B cell (primary cell): ENCODE data around the gene MPPE1. TPM values are rescaled to one million over a fixed set of nuclear protein-coding genes. Genes with fewer than 3 reads are reported as not detected.
A peak's percentile ranks its signal among the peaks of the same experiment; 100 is the strongest.

Source experiments
- ATAC-seq: fragments of 200-7000 bp; cut with Tn5 transposase; one replicate; pipeline ENCODE4 v1.10.0; 2021; ENCODE audit warnings: low read depth, mild to moderate bottlenecking, moderate number of reproducible peaks, moderate library complexity
- CTCF ChIA-PET: fragments of 350-600 bp; sonication (Branson Sonifier 250); formaldehyde crosslinking; loops from one replicate; lab custom pipeline; 2021; ENCODE audit warnings: antibody characterized with exemption, inconsistent platforms; lab: Charles Lee
- POLR2A ChIA-PET: fragments of 350-600 bp; sonication (Branson Sonifier 250); formaldehyde crosslinking; loops from one replicate; lab custom pipeline; 2021; ENCODE audit warnings: antibody characterized with exemption; lab: Charles Lee
- DNase-seq: peaks from one replicate; pipeline ENCODE4 v3.0.0; 2013
- H2AFZ ChIP-seq: 2 replicates; pipeline ENCODE4 v1.6.1; 2012; ENCODE audit warnings: mild to moderate bottlenecking, low read depth, low read length; ENCODE audit not compliant: insufficient read depth, poor library complexity, severe bottlenecking
- H3K27ac ChIP-seq, 2 donors: 1 replicate in 1 of 2; 2 replicates in 1 of 2; pipeline ENCODE4 v1.5.1; 2012 to 2013; ENCODE audit warnings: low read length in 2 of 2, mild to moderate bottlenecking in 2 of 2, moderate library complexity in 1 of 2
- H3K27me3 ChIP-seq, 4 experiments: fragments of 200-600 bp in 1 of 4; sonication (generic) in 1 of 4; replicated peaks in 1 of 4; 1 replicate in 2 of 4; 2 replicates in 2 of 4; pipeline versions ENCODE4 v1.6.1 to v1.7.0; 2013 to 2016; ENCODE audit warnings: low read length in 3 of 4, mild to moderate bottlenecking in 2 of 4, mixed read lengths in 1 of 4, moderate library complexity in 1 of 4; ENCODE audit not compliant: insufficient read depth in 4 of 4, control insufficient read depth in 3 of 4; ENCODE audit errors: control extremely low read depth in 1 of 4
- H3K36me3 ChIP-seq, 2 experiments: replicated peaks in 1 of 2; 1 replicate in 1 of 2; 2 replicates in 1 of 2; pipeline versions ENCODE4 v1.6.1 to v1.7.1; 2013; ENCODE audit warnings: low read length in 1 of 2; ENCODE audit not compliant: insufficient read depth in 2 of 2, control insufficient read depth in 1 of 2; ENCODE audit errors: control extremely low read depth in 1 of 2, extremely low read depth in 1 of 2
- H3K4me1 ChIP-seq, 2 donors: fragments of 200-600 bp in 1 of 2; sonication (generic) in 1 of 2; 1 replicate in 1 of 2; 2 replicates in 1 of 2; pipeline versions ENCODE4 v1.5.1 to v1.6.1; 2013 to 2017; ENCODE audit warnings: low read length in 2 of 2; ENCODE audit not compliant: control insufficient read depth in 2 of 2, insufficient read depth in 2 of 2
- H3K4me2 ChIP-seq: replicated peaks from 2 replicates; pipeline ENCODE3; 2012; ENCODE audit warnings: mild to moderate bottlenecking, low read depth, low read length; ENCODE audit not compliant: poor library complexity, severe bottlenecking
- H3K4me3 ChIP-seq, 5 experiments: fragments of 200-600 bp in 1 of 5; sonication (generic) in 1 of 5; 1 replicate in 3 of 5; 2 replicates in 2 of 5; pipeline versions ENCODE4 v1.5.1 to v1.7.0; 2011 to 2016; ENCODE audit warnings: low read length in 4 of 5, mild to moderate bottlenecking in 4 of 5, low read depth in 2 of 5, control low read depth in 1 of 5, moderate library complexity in 1 of 5; ENCODE audit not compliant: insufficient read depth in 1 of 5; ENCODE audit errors: control extremely low read depth in 1 of 5, extremely low read depth in 1 of 5
- H3K79me2 ChIP-seq: fragments of 200-600 bp; sonication (generic); one replicate; pipeline ENCODE4 v1.6.0; 2016; ENCODE audit warnings: low read length; ENCODE audit not compliant: control insufficient read depth, insufficient read depth
- H3K9ac ChIP-seq: fragments of 200-600 bp; sonication (generic); 2 replicates; pipeline ENCODE4 v1.6.1; 2017; ENCODE audit warnings: mild to moderate bottlenecking, low read length, moderate library complexity
- H3K9me3 ChIP-seq, 3 donors: one replicate each; pipeline versions ENCODE4 v1.6.1 to v1.7.1; 2013; ENCODE audit warnings: low read length in 2 of 3; ENCODE audit not compliant: control insufficient read depth in 2 of 3, insufficient read depth in 1 of 3; ENCODE audit errors: control extremely low read depth in 1 of 3
- H4K20me1 ChIP-seq: 2 replicates; pipeline ENCODE4 v1.6.0; 2012; ENCODE audit warnings: mild to moderate bottlenecking, low read length; ENCODE audit not compliant: insufficient read depth, control insufficient read depth, poor library complexity, severe bottlenecking
- H3K27ac Mint-ChIP-seq: one replicate; pipeline ENCODE4 v1.8.0; 2021; ENCODE audit warnings: mixed read lengths
- H3K27me3 Mint-ChIP-seq: one replicate; pipeline ENCODE4 v1.8.0; 2021; ENCODE audit warnings: mixed read lengths
- H3K4me1 Mint-ChIP-seq: one replicate; pipeline ENCODE4 v1.8.0; 2021; ENCODE audit warnings: mixed read lengths
- H3K4me3 Mint-ChIP-seq: one replicate; pipeline ENCODE4 v1.8.0; 2021; ENCODE audit warnings: mixed read lengths
- H3K9me3 Mint-ChIP-seq: one replicate; pipeline ENCODE4 v1.8.0; 2022; ENCODE audit warnings: mixed read lengths; ENCODE audit not compliant: insufficient read depth
- CTCF ChIP-seq: fragments of 200-600 bp; IDR thresholded peaks from one replicate; pipeline ENCODE4 v1.8.0; 2022; ENCODE audit warnings: antibody characterized with exemption, mild to moderate bottlenecking
- EZH2 ChIP-seq: IDR thresholded peaks from 2 replicates; pipeline ENCODE4 v1.6.1; 2012; ENCODE audit warnings: borderline replicate concordance, low read depth, mild to moderate bottlenecking, moderate library complexity, low read length; ENCODE audit not compliant: insufficient read depth, poor library complexity, severe bottlenecking
- WGBS: methylation state at CpG from one replicate; pipeline ENCODE4 v1.1.5; 2013; ENCODE audit warnings: missing lambda C conversion rate; ENCODE audit not compliant: insufficient coverage; 5-methylcytosine and 5-hydroxymethylcytosine counted together
- intact Hi-C: fragments of 100-400 bp; cut with micrococcal nuclease; formaldehyde crosslinking; loops from one replicate; pipeline ENCODE4 v1.10.0; 2022
- polyA plus RNA-seq: library from polyadenylated mRNA; depleted of rRNA; stranded (reverse); fragments of >200 nt; gene quantifications from 2 replicates; pipeline ENCODE4 v1.2.3, GENCODE V29; 2012
- total RNA-seq, 2 donors: library from RNA; stranded (reverse); fragments of 120-200 nt in 1 of 2; gene quantifications; 1 replicate in 1 of 2; 2 replicates in 1 of 2; pipeline versions ENCODE4 v1.2.3 to v1.2.4, GENCODE V29; 2013 to 2022

The MPPE1 gene
- total and polyA plus RNA-seq, 2 donors (not counting 1 experiment from before 2014, with no cell fraction given) = 51.1 to 57.5 TPM

GRCh38 chr18:11849279-11849678, 58.8 kb downstream of the MPPE1 start:
- H3K27ac Mint-ChIP-seq = no peak overlapping the region
- H3K27me3 ChIP-seq = peaks cover 0 to 2% (median 0%) of the 10 kb centered on the region in 4 experiments
- POLR2A ChIA-PET = interaction anchor here (0.7 kb wide), 1 partner anchor 1202 kb away, joined by 5 read pairs; no protein-coding TSS in a partner anchor
- no peak overlapping the region for H3K27ac ChIP-seq
- peaks cover 0 to 6% of the 10 kb centered on the region in 2 experiments for H3K36me3 ChIP-seq
- H3K4me3 ChIP-seq = peak overlapping the region in 1 of 5 experiments; percentile 98
- no peak for TF ChIP-seq CTCF
- intact Hi-C loops = no loop called here
- no peak for ATAC-seq
- H3K4me1 ChIP-seq = peaks cover 28 to 31% of the 10 kb centered on the region in 2 donors
- no peak overlapping the region for H3K9ac ChIP-seq
- H3K9me3 Mint-ChIP-seq = no peaks in the 10 kb centered on the region
- WGBS = 95% methylated on average over 5 of the region's 7 CpGs
- H3K4me1 Mint-ChIP-seq = peaks cover 31% of the 10 kb centered on the region
- H3K27me3 Mint-ChIP-seq = no peaks in the 10 kb centered on the region
- no peak for DNase-seq
- no peaks in the 10 kb centered on the region for H3K9me3 ChIP-seq
- H3K4me3 Mint-ChIP-seq = peak overlapping the region; percentile 50
- H2AFZ ChIP-seq = no peak overlapping the region
- CTCF ChIA-PET = interaction anchor here (0.6 to 4.0 kb wide), 5 partner anchors 13 to 190 kb away, joined by 4 to 20 read pairs (median 7); no protein-coding TSS in a partner anchor
- no peak overlapping the region for H3K4me2 ChIP-seq
- H4K20me1 ChIP-seq = peaks cover 20% of the 10 kb centered on the region
- H3K79me2 ChIP-seq = peaks cover 25% of the 10 kb centered on the region

GRCh38 chr18:11847811-11848210, 60.3 kb downstream of the MPPE1 start:
- ChIA-PET POLR2A (no interaction called here), CTCF (interaction anchor here (4.0 kb wide), 1 partner anchor 90 kb away, joined by 20 read pairs; no protein-coding TSS in a partner anchor)
- no peaks in the 10 kb centered on the region for H3K9me3 ChIP-seq
- H3K36me3 ChIP-seq = no peaks in the 10 kb centered on the region
- peaks cover 16% of the 10 kb centered on the region for H3K79me2 ChIP-seq
- H3K4me2 ChIP-seq = no peak overlapping the region
- Mint-ChIP-seq H3K9me3 (no peaks in the 10 kb centered on the region), H3K4me3 (no peak overlapping the region), H3K27ac (peak overlapping the region; percentile 1), H3K27me3 (no peaks in the 10 kb centered on the region), H3K4me1 (peaks cover 22% of the 10 kb centered on the region)
- no peak for ATAC-seq
- no peak for DNase-seq
- H3K27ac ChIP-seq = no peak overlapping the region
- H3K4me1 ChIP-seq = peaks cover 19 to 22% of the 10 kb centered on the region in 2 donors
- no peak overlapping the region for H3K9ac ChIP-seq
- no peak overlapping the region for H2AFZ ChIP-seq
- WGBS = 81% methylated on average over 4 of the region's 4 CpGs
- H3K4me3 ChIP-seq = no peak overlapping the region
- TF ChIP-seq EZH2 (no peak), CTCF (no peak)
- H4K20me1 ChIP-seq = peaks cover 15% of the 10 kb centered on the region
- H3K27me3 ChIP-seq = peaks cover 0 to 2% (median 0%) of the 10 kb centered on the region in 4 experiments
- intact Hi-C loops = no loop called here
